GM18873 (cell line): Measurements from ENCODE around the gene P4HB.
A peak's percentile ranks its signal among the peaks of the same experiment; 100 is the strongest.

Experiments used
- ATAC-seq: cut with Tn5 transposase; IDR thresholded peaks from one replicate; pipeline ENCODE4 v1.9.1; 2021; ENCODE audit warnings: mild to moderate bottlenecking, moderate library complexity, moderate number of reproducible peaks; ENCODE audit not compliant: unreplicated experiment, low FRiP score

P4HB gene

DNA sequence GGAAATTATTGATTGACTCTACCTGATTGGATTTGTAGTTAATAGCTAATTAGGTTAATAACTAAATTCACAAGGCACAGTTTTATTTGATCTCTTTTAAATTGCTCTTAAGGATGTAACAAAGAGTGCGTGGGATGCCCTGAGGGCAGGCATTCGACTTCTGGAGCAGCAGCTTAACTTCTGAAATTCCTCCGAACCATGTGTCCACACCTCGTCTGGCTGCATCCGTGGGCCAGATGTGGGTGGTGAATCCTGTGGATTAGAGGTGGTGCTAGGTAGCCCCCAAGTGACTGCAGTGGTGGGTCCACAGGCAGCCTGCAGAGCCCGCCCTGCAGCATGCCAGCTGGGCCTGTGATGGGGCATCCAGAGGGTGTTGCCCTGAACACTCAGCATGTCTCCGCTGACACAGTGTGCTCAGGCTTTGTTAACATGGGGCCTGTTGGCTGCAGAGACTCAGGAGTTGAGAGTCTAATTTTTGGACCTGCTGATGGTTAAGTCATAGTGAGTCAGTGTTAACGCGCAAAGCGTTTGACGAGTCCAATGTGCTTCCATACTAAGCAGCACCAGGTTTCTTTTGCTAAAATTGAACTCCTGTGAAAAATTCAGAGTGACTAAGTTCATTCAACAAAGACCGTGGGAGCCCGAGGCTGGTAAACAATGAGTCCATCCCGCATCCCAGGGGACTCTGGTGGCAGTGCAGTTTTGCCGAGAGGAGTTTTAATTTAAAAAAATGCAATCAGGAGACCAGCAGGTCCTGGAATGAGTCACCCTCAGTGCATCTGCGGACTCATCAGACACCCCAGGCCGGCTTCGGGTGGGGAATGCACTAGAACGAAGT lies 37.9 kb upstream of the P4HB start:
- no peak for ATAC-seq

DNA sequence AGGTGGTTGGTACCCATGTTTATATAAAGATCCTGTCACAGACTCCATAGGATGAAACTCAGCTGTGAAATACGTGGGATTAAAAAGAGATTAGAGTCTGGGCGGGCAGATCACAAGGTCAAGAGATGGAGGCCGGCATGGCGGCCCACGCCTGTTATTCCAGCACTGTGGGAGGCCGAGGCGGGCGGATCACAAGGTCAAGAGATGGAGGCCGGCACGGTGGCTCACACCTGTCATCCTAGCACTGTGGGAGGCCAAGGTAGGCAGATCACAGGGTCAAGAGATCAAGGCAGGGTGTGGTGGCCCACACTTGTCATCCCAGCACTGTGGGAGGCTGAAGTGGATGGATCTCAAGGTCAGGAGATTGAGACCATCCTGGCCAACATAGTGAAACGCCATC lies 35.1 kb upstream of the P4HB start:
- ATAC-seq: no peak

DNA sequence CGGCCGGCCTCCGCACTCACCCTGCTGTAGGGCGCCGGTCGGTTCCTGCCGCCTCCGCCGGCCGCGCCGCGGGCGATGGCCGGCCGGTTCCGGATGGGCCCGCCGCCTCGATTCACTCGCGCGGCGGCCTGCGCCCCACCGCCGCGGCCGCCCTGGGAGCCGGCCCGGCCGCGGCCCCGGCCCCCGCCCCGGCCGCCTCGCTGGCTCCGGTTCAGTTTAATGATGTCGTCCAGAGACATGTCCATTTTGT lies 30.9 kb upstream of the P4HB start:
- ATAC-seq: no peak

DNA sequence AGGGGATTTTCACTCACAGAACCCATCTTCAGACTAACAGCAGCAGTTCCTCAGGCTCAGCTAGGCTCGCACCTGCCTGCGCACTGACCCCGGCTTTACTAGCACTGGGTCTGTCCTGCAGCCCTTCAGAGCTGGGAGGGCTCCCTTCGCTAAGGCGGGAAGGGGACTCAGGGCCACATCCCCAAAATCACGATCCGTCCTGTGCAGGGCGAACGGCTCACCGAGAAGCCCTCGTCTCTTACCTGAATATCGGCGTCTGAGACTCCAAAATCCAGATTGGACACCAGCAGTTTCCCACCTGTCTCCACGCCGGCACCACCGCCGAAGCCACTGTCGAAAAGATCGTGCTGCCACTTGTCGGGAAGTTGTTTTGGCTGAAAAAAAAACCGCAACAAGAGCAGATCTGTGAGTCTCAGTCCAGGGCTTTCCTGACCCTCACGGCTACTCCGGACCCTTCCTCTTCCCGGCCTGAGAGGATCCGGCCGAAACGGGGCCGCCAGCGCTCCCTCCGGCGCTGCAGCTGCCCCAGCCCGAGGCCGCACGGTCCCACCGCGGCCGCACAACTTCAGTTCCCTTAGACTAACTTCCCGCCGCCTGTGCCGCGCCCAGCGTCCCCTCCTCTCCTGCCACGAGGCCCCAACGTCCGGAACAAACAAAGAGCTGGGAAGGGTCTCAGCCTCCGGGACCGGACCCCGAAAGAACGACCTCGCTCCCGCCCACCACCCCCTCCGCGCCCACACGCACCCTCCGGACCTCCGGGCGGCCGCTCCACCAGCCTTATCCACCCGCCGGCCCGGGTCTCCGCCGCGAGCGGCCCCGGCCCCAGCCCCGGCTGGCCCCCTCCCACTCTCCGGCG lies 30.3 kb upstream of the P4HB start:
- peak; percentile 3 for ATAC-seq

DNA sequence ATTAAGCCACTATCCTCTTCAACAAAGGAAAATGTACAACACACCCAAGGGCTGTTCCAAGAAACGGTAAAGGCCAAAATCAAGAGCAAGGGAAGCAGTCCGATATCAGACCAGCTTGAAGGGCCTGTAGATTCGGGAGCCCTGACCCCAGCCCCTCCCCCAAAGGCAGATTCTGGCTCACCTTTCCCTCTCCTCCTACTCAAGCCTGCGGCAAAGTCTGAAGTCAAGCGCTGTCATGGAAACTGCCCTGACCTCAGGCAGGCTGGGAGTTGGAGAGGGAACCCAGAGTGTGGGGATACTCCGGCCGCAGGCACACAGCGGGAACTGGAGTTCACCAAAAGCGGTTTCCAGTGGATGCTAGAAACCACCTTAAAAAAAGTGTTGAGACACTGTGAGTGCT lies 29.3 kb upstream of the P4HB start:
- ATAC-seq: no peak

DNA sequence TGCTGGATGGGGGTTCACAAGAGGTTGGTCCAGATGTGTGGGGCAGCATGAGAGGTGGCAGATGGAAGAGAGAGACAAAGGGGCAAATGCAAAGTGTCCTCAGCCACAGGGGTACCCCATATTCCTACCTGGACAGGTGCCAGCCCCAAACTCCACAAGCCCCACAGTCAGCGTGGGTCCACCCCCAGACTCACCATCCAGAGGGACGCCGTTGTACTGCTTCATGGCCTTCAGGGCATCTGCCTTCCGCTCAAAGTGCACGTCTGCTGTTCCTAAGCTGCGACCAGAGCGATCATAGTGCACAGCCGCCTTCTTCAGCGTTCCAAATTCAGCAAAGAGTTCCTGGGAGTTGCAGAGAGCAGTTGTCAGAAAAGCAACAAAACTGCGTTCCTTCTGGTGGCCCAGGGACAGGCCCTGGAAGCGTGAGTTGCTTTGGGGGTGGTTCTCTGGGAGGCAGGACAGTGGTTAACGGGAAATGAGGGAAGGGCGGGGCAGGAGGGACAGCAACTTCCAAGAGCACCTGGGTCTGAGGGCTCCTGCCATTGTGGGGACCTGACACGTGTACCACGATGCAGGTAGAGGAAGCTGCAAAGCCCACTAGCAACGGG lies 28.8 kb upstream of the P4HB start:
- no peak for ATAC-seq

DNA sequence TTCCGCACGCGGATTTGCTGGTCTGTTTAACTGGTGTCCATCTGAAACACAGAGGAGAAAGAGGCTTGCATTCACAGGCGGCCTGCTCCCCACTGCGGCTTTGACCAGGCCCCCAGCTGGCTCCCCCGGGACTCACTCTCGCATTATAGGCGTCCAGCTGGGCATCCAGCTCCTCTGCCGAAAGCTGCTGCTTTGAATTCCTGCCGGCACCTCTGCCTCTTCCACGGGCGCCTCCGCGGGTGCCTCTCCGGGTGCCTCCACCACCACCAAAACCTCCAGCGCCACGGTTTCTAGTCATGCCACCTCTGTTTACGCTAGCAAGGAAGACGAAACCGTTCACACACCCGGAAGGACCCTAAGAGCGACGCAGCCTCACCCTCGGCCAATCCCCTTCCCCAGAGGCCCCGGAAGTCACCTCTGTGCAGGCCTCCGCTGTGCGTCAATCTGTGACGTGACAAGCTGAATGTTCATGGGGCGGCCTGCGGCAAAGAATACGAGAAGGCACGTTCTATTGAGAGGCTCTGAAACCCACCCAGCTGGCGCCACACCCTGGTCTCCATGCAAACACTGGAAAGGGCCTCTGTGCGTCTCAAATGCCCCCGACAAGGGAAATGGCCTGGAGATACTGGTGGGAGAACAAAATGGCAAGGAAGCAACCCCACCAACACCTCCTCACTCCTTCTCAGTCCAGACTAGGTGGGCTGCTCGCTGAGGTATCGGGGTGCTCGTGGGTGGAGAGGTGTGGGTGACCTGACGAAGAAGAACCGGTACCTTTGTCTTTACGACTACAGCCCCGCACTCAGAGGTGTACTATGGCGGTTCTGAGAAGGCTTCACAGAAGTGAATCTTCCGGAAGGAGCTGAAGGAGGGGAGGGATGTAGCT lies 28.0 kb upstream of the P4HB start:
- no peak for ATAC-seq

DNA sequence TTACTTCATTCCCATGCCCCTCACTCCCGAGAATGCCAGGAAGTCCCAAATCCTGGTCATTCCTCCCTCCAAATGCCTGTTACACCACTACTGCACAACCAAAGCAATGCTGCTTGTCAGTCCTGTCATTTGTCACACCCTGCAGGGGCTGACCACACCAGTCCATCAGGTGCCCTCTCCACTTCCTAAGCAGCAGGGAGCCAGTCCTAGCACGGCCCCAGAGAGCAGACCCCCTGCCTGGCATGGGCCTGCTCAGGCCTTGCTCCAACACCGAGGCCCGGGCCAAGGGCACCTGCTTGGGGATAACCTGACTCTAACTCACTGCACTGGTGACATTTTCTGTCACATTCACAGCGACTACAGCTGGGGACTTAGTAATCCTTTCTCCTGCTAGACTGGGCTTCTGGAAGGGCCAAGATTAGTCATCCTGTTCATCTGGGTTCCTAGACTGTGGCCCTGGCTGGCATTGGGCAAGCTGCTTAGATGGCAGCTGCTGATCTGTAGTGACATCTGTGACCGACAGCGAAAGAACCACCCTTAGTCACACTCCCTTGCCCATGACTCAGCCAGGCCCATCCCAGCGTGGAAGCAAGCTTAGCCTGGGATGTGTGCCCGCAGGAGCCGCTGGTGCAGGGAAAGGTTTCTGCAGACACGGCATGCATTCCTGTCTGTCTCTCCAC lies 25.7 kb upstream of the P4HB start:
- no peak for ATAC-seq

DNA sequence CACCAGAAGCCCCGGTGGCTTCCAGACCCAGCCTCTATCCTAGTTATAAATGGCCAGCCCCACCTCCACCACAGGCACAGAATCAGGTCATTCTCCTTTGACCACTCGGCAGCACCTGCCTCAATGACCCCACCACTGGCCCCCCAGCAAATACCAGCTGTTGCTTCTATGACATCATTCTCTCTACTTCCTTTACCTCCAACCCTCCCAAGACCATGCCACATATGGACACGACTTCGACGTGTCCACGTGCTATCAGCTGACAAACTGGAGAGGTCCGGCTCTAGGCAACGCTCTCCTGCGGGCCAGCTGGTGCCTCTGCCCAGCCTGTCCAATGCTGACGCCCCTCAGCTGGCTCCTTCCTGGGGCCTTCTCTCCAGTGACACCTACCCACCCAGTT lies 25.1 kb upstream of the P4HB start:
- no peak for ATAC-seq

DNA sequence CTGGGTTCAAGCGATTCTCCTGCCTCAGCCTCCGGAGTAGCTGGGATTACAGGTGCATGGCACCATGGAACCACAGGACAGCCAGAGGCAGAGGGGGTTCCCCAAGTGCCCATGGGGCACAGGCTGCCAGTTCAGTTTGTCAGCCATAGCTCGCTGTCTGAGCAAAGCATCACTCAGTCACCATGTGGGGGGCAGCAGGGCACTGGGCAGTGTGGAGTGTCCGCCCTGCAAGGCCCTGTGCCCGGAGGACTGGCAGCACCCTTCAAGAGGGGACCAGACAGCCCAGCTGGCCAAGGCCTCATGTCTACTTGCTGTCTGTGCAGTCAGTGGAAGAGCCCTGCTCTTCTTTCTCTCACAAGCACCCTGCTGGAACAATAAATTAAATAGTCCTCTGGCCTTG lies 24.6 kb upstream of the P4HB start:
- no peak for ATAC-seq

DNA sequence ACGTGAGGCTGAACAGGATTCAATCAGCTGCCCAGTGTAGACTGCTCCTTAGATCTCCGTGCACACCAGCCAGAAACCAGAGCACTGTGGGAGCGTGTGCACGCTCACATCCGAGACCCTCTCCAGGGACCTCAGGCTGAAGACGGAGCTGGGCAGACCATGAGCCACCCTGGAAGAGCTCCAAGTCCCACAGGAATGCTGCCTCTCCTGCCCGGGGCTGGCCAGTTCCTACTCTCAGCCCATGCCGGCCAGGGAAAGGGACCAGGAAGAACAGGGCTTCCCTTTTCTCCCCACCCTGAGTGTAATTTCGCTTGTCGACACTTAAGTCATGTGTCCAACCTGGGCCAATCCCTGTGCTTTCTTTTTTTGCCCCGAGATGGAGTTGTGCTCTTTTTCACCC lies 24.2 kb upstream of the P4HB start:
- no peak for ATAC-seq

DNA sequence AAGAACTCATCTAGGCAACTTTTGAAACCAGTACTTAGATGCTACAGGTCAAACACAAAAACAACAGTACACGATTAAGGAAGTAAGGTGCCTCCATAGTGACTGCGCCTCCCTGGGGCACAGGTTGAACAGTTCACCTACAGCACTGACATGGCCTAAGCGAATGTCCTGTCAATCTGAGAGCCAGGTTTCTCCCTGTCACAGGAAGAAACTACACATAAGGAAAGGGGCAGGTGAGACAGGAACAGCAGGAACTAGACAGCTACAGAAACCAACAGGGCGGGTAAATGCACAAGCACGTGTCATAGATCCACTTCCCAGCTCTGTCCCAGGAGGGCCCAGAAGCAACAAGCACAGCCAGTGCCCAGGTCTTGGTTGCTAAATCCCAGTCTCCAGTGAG lies 18.8 kb upstream of the P4HB start:
- ATAC-seq: no peak

DNA sequence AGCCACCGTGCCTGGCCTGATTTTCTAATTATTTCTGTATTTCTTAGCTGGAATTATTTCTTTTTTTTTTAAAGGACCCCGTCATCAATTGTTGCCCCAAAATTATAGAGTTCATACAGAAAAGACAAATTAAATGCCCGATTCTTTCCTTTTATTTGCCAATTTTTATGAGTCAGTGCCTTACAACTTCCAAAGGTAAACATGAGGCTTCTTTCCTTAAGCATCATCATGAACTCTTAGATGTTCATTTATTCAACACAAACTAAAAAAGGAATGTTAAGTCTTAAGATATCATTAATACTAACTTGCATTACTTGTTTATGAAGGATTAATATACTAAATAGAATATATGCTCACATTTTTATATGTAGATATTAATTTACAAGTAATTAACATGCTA lies 18.0 kb upstream of the P4HB start:
- no peak for ATAC-seq

DNA sequence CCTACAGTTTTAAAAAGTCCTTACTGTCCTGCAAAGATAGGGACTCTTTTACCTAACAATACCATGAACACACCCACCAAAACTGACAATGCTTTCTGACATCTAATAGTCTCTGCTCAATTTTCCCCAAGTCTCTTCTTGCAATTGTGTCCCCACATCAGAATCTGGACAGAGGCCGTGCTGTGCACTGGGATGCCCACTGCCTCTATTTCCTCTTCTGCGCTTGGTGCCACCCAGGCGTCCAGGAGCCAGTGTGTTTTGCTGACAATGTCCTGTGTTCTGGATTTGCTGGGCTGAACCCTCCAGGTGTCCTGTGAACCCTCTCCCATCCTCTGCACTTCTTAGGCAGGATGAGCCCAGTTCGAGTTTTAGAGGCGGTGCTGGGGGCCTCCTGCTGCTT lies 17.2 kb upstream of the P4HB start:
- no peak for ATAC-seq

DNA sequence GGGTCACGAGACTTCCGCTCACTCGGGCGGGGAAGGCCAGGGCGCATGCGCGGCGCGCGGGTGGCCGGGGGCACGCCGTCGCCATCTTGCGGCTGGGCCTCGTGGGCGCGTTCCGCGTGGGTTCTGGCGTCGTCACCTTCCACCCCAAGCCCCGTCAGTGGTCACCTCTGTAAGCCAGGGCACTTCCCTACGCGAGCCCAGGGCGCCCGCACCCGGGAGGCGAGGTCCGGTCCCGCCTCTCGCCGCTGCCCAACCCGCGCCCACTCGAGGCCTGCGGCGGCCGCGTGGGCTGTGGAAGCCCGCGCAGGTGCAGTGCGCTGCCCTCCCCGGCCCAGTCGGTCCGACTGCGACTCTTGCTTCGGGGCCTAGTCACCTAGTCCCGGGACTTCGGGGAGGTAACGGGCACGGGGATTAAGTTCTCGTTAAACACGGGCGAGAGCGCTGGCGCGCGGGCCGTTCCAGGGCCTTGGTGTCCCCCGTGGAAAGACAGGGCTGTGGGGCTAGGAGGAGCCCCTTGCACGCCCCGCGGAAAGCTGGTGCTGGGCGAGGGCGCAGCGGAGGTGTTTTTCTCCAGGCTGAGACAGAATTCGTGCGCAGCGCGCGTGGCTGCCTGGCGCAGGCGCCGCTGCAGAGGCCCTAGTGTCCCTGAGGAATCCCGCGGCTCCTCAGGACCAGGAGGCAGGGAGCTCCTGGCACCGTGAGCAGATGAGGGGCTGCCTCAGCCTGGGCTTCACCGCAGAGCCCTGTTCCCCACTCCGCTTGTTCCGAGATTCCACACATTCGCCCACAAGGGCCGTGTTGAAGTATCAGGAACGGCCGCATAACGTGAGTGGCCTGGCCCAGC lies 11.3 kb upstream of the P4HB start:
- ATAC-seq: peak; percentile 43

DNA sequence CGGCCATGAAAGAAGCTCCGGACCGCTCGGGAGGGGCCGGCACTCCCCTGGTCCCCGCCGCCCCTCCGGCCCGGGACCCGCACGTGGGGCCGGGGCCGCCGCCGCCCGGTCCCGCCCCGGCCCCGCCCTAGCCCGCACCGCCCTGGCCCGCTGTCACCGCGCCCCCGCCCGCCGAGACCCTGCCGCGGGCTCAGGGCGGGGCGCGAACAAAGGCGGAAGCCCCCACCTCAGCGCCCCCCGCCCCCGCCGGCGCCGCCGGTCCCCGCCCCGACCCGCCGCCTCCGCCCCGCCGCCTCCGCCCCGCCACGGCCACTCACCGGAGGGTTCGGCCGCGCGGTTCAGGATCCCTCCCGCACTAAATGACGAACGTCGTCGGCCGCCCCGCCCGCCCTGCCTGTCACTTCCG lies 10.6 kb upstream of the P4HB start, which contains the start of gene ARHGDIA:
Gene ARHGDIA (minus strand): TSS at position 357 of the 406 bp plus-strand sequence. CDS start 1,407 bp downstream, outside the sequence.
- no peak for ATAC-seq

DNA sequence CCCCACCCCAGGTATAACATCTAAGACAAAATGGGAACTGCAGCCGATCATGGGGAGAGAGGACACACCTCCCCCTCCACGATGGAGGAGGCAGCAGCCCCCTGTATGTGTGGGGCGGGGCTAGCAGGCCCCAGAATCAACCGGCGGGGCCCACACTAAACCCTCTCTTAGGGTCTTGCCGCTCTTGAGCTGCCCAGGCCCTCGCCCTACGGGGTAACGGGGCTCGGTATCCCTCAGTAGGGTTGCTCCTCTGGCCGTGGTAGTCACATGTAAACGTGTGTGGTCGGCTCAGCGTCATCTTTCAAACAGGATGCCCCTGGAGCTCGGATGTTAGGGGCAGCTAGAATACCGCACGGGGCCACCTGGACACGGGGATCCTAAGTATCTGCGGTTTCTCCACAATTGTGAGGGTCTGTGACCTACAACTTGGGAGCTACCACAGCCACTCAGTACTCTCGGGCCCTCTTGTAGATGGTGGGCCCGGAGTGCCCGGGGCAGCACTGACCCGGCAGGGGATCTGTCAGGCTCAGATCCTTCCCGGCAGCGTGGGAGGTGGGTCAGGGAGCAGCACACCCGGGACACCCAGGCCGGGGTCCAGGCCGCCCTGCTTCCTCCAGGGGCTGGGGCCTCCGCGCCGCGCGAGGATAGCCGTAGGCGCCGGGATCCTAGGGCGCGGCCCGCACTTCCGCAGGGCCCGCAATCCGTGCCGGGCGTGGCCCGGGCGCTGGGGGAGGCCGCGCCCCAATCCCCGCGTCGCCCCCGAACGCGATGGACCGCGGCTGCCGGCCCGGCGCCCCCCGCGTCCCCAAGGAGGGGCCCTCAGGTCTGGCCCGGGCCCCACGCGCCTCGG lies 10.0 kb upstream of the P4HB start:
- no peak for ATAC-seq
